ENCODE measurements around the gene OR10A7.
A peak's percentile ranks its signal among the peaks of the same experiment; 100 is the strongest.
"Not testable (repeated sequence)": the region's sequence is repeated elsewhere in the genome, so short reads cannot be mapped to it uniquely, and the experiment has no call there.

Gene OR10A7

GRCh38 chr12:55220725-55221124 is at the start of gene OR10A7:
TSS of gene OR10A7 (plus strand) at chr12:55221025. CDS start at chr12:55221025, 0 bp downstream.
- FAIRE-seq = no peak

DNA sequence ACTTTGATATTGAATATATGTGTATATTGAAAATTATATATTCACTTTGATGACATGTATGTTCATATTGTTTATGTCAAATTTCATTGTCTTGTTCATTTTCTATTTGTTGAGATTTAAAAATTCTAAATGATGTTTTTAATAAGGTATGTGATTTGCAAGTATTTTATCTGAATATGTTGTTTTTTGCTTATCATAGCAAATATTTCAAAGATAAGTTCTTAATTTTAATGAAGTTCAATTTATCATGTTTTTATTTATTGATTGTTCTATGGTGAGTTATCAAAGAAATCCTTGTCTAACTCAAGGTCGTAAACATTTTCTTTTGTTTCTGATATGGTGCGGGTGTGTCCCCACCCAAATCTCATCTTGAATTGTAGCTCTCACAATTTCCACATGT is 49.4 kb upstream of the OR10A7 start:
- peak; percentile 66 for FAIRE-seq

- FAIRE-seq = not testable (repeated sequence)
Measured at GRCh38 chr12:55171846-55172245, 49.0 kb upstream of the OR10A7 start.

GRCh38 chr12:55172686-55173085 is 48.1 kb upstream of the OR10A7 start:
- FAIRE-seq = no peak

GRCh38 chr12:55173456-55173855 is 47.4 kb upstream of the OR10A7 start:
- no peak for FAIRE-seq

DNA sequence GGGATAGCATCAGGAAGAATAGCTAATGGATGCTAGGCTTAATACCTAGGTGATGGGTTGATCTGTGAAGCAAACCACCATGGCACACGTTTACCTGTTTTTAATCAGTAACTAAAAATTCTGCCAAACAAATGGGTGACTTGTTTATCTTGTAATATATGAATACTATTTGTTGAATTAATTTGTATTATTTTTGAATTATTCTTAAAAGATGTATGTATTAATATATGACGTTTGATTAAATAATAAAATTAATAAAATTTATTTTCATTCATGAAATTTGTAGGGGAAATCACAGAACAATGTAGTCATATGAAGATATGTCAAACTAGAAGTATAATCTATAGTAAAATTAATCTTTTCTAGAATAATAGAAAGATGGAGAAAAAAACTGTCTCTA is 32.3 kb upstream of the OR10A7 start:
- peak; percentile 92 for FAIRE-seq

- FAIRE-seq = peak; percentile 21
Measured at GRCh38 chr12:55188974-55189556, 31.8 kb upstream of the OR10A7 start.

DNA sequence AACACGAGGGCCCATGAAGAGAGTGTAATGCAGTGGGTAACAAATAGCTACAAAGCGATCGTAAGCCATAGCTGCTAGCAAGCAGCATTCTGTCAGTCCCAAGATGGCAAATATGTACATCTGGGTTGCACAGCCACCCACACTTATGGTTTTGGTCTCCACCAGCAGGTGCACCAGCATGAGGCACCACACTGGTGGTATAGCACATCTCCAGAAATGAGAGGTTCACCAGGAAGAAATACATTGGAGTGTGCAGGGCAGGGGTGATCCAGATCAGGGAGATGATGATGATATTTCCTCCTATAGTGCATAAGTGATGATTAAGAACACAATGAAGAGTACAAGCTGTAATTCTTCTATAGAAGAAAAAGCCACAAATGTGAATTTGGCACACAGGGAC is 26.4 kb upstream of the OR10A7 start:
- no peak for FAIRE-seq

GRCh38 chr12:55226523-55226922 is 5.7 kb downstream of the OR10A7 start:
- FAIRE-seq = no peak

GRCh38 chr12:55227643-55228042 is 6.8 kb downstream of the OR10A7 start:
- no peak for FAIRE-seq

DNA sequence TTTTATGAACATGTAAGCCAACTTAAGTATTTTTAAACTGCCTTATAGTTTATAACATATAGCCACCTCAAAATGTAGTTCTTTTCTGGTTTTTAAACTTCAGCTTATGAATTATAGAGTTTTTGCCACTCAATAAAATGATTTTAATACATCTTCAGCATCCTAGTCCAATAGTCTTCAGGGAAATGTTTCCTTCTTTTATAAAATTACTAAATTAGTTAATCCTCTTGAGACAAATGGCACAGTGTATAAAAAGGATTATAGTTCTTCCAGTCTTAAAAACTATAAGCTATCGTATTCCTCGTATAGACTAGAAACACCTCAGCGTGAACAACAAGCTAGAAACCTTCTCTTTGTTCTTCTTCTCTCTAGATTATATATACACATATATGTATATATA is 23.5 kb downstream of the OR10A7 start, which contains the start of gene OR6C74:
Gene OR6C74 (plus strand): TSS at position 301 of the 400 bp plus-strand sequence. CDS start 2,679 bp downstream, outside the sequence.
- no peak for FAIRE-seq

DNA sequence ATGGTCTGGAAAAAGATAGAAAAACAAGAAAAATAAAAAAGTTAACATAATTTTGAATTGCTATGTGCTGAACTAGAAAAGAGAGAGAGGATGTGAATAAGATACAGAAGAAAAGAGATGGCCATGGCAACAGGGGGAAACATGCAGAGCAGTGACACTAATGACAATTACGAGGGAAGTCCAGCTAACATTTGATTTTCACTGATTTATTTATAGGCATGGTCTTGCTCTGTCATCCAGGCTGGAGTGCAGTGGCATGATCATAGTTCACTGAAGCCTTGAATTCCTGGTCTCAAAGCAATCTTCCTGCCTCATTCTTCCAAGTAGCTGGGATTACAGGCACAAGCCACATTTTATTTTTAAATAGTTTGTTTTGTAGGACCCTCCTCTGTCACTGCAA is 25.3 kb downstream of the OR10A7 start:
- FAIRE-seq = no peak

GRCh38 chr12:55250944-55251343 is 30.1 kb downstream of the OR10A7 start:
- FAIRE-seq = no peak

DNA sequence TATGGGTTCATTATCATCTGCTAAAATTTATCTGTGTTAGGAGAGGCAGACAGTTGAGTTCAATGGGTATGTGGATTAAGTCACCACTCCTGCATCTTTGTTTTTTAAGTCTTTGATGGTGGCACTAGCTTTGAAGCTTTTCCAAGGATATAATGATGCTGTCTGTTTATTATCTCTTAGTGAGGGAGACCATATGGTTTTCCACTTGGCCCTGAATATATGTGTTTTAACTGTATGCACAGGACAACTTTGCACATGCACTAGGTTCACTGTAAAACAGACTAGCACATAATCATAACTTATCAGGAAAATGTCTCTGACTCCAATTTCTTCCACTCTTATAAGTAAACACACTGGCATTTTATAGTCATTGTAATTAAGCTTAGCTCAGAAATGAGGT is 32.5 kb downstream of the OR10A7 start:
- FAIRE-seq = no peak

GRCh38 chr12:55256831-55257230 is 36.0 kb downstream of the OR10A7 start:
- FAIRE-seq = no peak

GRCh38 chr12:55258303-55258702 is 37.5 kb downstream of the OR10A7 start:
- FAIRE-seq = no peak

Measured in colon (tissue), 2 donors.